Right hindlimb (tissue), 1 donor: ENCODE data around the gene STAT4.
A peak's percentile ranks its signal among the peaks of the same experiment; 100 is the strongest.

Experiments used
- DNase-seq: peaks from one replicate; pipeline ENCODE4 v3.0.0-alpha.2; 2018

The STAT4 gene

GRCh38 chr2:191039616-191040015, 111.2 kb downstream of the STAT4 start:
- no peak for DNase-seq

- DNase-seq: no peak
These were observed 112.1 kb downstream of the STAT4 start for GRCh38 chr2:191038741-191039140.

DNA sequence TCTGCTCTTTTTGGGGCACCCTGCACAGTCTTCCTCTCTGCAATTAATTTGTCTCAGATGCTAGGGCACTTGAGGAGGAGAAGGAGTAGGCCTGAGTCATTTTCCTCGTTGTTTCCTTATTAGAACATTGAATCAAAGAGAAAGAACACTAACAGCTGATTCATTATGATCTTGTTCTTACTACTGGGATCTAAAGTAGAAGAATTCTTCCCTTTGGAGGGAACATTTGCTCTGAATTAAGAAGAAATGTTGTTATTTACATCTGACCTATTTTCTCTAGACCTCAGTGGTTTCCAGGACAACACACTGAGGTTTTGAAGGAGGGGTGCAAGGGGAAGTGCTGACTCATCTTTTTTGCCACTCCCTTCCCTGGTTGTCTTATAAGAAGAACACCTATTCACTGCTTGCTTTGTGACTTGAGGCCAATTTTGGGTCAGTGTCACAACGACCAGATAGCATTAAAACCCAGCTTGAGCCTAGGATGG, 112.5 kb downstream of the STAT4 start:
- DNase-seq: no peak

- DNase-seq: no peak
These were observed 113.4 kb downstream of the STAT4 start for GRCh38 chr2:191037351-191037750.

- no peak for DNase-seq
These were observed 114.4 kb downstream of the STAT4 start for GRCh38 chr2:191036363-191036762.

- DNase-seq: no peak
These were observed 118.0 kb downstream of the STAT4 start for GRCh38 chr2:191032588-191033429.

DNA sequence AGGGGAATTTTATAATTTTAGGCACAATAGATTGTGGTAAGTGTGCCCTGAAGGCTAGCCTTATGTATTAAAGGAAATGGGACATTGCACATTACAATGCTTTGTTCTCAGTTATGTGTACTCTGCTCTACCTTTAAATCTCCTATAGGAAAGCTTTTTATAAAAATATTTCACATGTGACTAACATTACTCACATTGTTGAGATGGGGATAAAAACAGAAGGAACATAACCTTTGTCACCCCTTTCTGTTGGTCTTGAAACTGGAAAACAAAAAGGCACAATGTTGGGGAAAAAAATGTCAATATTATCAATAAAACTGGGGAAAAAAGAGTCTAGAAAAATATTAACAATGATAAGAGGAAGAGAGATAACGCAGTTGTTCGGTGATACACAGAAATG, 119.5 kb downstream of the STAT4 start:
- no peak for DNase-seq

DNA sequence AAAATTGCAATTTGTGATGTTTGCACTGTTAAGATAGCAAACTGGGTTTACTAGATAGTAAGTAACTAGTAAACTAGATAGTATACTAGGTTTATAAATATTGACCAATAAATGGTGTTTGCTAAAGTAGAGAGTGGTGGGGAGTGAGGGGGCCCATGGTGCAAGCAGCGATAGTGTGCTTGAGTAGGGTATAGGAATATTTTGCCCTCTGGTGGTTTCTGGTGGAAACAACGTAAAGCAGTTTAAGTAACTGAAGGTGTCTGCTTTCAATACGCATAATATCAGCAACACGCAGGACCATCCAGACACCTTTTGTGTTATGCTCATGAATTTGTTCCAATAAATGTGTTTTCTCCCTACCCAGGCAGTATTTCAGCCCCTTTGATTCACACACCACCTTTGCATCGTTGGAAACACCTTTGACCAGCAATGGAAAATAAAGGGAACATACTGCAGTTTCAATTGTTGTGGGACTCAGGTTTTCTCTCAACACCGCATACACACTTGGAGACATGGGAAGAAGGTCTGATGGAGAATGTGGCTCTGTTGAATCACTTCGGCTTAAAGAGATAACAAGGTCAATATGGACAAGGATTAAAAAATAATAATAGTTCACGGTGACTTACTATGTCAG, 120.2 kb downstream of the STAT4 start:
- no peak for DNase-seq

DNA sequence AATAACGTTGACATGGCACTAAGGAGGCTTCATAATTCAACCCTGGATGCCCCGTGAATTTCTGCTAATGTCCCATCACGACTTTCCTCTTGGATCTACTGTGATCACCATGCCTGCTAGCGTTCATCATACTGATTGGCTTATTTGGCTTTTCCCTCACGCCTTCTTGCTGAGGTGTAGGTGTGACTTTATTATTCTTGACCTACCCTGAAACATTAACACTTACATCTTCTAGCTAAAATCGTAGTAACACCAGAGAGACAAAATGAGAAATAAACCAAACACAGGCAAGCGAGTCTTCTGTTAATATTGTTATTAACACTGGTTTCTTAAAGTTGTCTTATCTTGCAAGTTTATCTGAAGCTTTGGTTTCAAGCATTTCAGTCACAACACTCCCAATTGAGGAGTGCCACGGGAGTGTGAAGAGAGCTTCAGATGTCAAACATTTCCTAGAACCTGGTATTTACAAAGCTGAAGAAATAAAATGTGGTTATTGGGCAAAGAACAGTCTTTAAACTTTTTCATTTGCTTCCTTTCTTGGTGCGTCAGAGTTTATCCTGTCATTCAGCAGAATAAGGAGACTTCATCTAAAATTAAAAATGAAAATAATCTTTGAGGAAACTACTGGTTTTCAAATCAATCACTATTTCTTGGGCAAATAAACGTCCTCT, 121.4 kb downstream of the STAT4 start:
- DNase-seq: no peak

GRCh38 chr2:191026377-191026776, 124.4 kb downstream of the STAT4 start:
- DNase-seq: no peak

- no peak for DNase-seq
These were observed 125.7 kb downstream of the STAT4 start for GRCh38 chr2:191025135-191025534.

DNA sequence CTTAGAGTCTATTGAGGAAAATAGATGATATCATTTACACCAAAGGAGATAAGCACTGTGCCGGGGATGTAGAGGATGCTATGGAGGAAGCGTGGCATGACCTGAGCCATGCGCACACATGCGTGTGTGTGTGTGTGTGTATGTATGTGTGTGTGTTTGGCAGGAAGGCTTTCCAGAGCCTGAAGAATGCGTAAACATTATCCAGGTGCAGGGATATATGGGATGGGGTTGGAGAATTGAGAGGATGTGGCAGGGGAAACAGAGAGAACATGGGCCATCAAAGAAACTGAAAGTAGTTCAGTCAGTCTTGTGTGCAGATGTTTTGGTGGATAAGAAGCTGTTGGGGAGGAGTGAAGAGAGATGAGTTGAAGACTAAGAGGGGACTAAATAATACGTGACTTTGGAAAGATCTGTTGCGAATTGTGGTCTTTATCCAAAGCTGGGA, 127.5 kb downstream of the STAT4 start:
- no peak for DNase-seq

- no peak for DNase-seq
These were observed 129.9 kb downstream of the STAT4 start for GRCh38 chr2:191020742-191021381.

DNA sequence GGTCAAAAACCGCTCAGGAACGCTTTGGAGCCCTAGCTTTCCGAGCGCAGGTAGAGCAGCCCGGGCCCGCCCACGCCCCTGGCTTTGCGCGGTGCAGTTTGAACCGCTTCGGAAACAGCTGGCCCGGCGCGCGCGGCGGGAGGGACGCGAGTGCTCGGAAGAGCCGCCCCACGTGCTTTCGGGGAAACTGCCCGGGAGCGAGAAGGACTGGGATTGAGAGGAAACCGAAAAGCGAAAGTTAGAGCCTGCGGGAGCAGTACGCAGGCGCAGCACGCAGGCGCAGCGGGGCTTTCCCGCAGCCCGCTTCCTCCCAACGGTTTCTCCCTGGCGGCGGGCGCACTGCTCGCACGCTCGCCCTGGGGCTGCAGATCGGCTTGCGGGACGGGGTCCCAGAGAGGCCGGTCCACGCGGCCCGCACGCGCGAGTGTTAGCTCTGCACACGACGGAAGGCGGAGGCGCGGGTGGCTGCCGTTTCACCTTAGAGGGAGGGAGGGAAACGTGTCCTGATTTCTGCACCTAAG, 130.5 kb downstream of the STAT4 start:
- peak; percentile 97 for DNase-seq

DNA sequence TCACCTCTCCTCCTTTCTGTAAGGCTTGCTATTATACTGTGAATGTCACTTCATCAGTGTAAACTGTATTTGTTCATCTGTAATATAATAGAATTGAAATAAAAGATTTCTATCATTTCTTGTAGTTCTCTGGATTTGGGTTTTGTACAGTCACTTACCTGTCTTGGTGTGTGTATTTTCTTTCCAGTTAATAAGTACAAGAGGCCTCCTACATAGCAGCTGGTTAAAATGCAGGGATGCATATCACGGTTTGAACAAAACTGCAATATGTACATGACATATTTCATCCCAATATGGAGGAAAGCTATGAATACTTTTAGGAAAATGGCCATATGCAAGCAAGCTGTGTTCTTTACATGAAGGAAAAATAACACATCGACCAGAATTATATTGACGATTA, 131.4 kb downstream of the STAT4 start:
- DNase-seq: no peak

- no peak for DNase-seq
These were observed 132.1 kb downstream of the STAT4 start for GRCh38 chr2:191018643-191019119.

GRCh38 chr2:191018048-191018447, 132.7 kb downstream of the STAT4 start:
- DNase-seq: no peak

GRCh38 chr2:191015831-191016230, 135.0 kb downstream of the STAT4 start:
- no peak for DNase-seq

DNA sequence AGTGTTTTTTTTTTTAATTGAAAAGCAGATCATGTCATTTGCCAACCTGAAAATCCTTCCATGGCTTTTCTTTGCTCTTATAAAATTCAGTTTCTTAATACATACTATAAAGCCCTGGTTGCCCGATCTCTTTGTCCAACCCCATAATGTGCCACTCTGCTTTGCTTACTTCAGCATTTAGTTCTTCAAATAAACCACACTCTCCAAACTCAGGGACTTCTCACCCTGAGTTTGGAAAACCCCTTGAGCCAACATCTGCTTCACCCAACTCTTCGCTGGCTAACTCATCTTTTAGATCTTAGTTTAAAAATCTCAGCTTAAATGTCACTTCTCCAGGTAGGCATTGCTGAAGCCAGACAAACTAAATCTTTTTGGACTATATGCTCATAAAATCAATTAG, 135.6 kb downstream of the STAT4 start:
- no peak for DNase-seq

GRCh38 chr2:191014653-191015020, 136.2 kb downstream of the STAT4 start:
- DNase-seq: no peak

GRCh38 chr2:191013932-191014652, 136.7 kb downstream of the STAT4 start, which contains the start of gene STAT1:
TSS of gene STAT1 (minus strand) at chr2:191014171. CDS start at chr2:191010003, 4,168 bp downstream.
- peak; percentile 96 for DNase-seq

DNA sequence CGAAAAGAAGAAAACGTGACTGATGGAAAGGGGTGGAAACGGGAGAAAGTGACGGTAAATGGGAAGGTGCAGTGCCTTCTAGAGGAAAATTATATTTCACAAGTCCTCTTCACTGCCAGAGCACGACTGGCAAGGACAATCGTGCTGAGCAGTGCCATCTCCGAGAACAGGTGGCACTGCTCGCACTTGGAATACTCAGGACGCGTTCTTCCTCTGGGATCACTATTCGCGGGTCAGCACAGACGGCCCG, 137.2 kb downstream of the STAT4 start:
- no peak for DNase-seq
